ENCODE measurements around the gene FAR2.

FAR2 gene

GRCh38 chr12:29244159-29244765 lies 95.2 kb downstream of the FAR2 start:
- no peak overlapping the region for H3K4ac ChIP-seq (ENCODE audit: low read depth in 1 of 2, low read length in 2 of 2)
- no peak overlapping the region for H2AK5ac ChIP-seq (ENCODE audit: low read length, severe bottlenecking)
- no peak overlapping the region for H2BK15ac ChIP-seq (ENCODE audit: low read depth, poor library complexity, severe bottlenecking)
- H3K18ac ChIP-seq (ENCODE audit: low read depth in 1 of 2, low read length in 2 of 2): no peak overlapping the region
- no peak overlapping the region for H3K4me3 ChIP-seq (ENCODE audit: insufficient read depth in 1 of 2, low read depth in 1 of 2, low read length in 2 of 2)
- no peak overlapping the region for H4K8ac ChIP-seq (ENCODE audit: low read length)
- H3K27ac ChIP-seq (ENCODE audit: low read length, poor library complexity, severe bottlenecking): no peak overlapping the region
- H3K4me2 ChIP-seq (ENCODE audit: low read length, poor library complexity, severe bottlenecking): no peak overlapping the region
- no peak overlapping the region for H2BK120ac ChIP-seq (ENCODE audit: low read depth, low read length)
- DNase-seq: no peak
- H3K27me3 ChIP-seq (ENCODE audit: control insufficient read depth in 1 of 2, insufficient read depth in 1 of 2, low read length in 2 of 2): no peaks in the 10 kb centered on the region
- H3K9ac ChIP-seq (ENCODE audit: low read length): no peak overlapping the region
- no peak overlapping the region for H3K23ac ChIP-seq (ENCODE audit: low read length in 2 of 2)
- no peak overlapping the region for H2BK12ac ChIP-seq (ENCODE audit: low read length in 2 of 2)
- peaks cover 3% of the 10 kb centered on the region for H3K79me1 ChIP-seq (replicated peaks; ENCODE audit: low read length, poor library complexity, severe bottlenecking)
- no peak overlapping the region for H4K91ac ChIP-seq (ENCODE audit: low read length)
- no peaks in the 10 kb centered on the region for H3K9me3 ChIP-seq (ENCODE audit: control insufficient read depth, low read length)
- no peak overlapping the region for H2AFZ ChIP-seq (ENCODE audit: low read depth, low read length)
- 76% methylated on average over 3 of the region's 3 CpGs for WGBS
- no peaks in the 10 kb centered on the region for H3K36me3 ChIP-seq (ENCODE audit: control insufficient read depth in 1 of 2, insufficient read depth in 2 of 2, low read depth in 1 of 2, low read length in 2 of 2)
- peaks cover 4% of the 10 kb centered on the region for H3K4me1 ChIP-seq (ENCODE audit: control insufficient read depth, insufficient read depth, low read depth, low read length)
- no peak overlapping the region for H3K14ac ChIP-seq (ENCODE audit: low read length in 2 of 2)
- no peak overlapping the region for H2BK5ac ChIP-seq (ENCODE audit: low read depth, low read length, poor library complexity, severe bottlenecking)

DNA sequence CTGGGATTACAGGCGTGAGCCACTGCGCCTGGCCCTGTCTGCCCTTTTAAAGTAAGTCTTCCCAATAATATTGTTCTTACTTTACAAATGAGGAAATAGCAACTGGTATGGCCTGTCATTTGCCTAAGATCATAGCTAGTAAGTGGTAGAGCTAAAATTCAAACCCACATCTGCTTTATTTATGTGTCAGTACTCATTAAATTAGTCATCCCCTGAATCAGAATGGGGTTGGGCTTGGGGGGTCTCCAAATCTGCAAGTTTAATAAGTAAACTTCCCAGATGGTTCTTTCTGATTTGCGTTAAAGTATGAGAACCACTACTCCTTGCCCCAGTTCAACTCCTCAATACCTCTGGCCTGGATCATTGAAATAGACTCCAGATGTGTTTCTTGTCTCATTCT lies 96.2 kb downstream of the FAR2 start:
- no peak overlapping the region for H3K23ac ChIP-seq (ENCODE audit: low read length in 2 of 2)
- H3K79me1 ChIP-seq (replicated peaks; ENCODE audit: low read length, poor library complexity, severe bottlenecking): peaks cover 2% of the 10 kb centered on the region
- H3K4me2 ChIP-seq (ENCODE audit: low read length, poor library complexity, severe bottlenecking): no peak overlapping the region
- H4K91ac ChIP-seq (ENCODE audit: low read length): no peak overlapping the region
- no peak overlapping the region for H2BK5ac ChIP-seq (ENCODE audit: low read depth, low read length, poor library complexity, severe bottlenecking)
- no peak overlapping the region for H4K8ac ChIP-seq (ENCODE audit: low read length)
- H3K36me3 ChIP-seq (ENCODE audit: control insufficient read depth in 1 of 2, insufficient read depth in 2 of 2, low read depth in 1 of 2, low read length in 2 of 2): no peaks in the 10 kb centered on the region
- no peak overlapping the region for H2AK5ac ChIP-seq (ENCODE audit: low read length, severe bottlenecking)
- DNase-seq: no peak
- H2BK120ac ChIP-seq (ENCODE audit: low read depth, low read length): no peak overlapping the region
- H3K9ac ChIP-seq (ENCODE audit: low read length): no peak overlapping the region
- H3K27me3 ChIP-seq (ENCODE audit: control insufficient read depth in 1 of 2, insufficient read depth in 1 of 2, low read length in 2 of 2): no peaks in the 10 kb centered on the region
- no peak overlapping the region for H2BK12ac ChIP-seq (ENCODE audit: low read length in 2 of 2)
- no peak overlapping the region for H3K4me3 ChIP-seq (ENCODE audit: insufficient read depth in 1 of 2, low read depth in 1 of 2, low read length in 2 of 2)
- H3K14ac ChIP-seq (ENCODE audit: low read length in 2 of 2): no peak overlapping the region
- no peak overlapping the region for H2AFZ ChIP-seq (ENCODE audit: low read depth, low read length)
- no peak overlapping the region for H2BK15ac ChIP-seq (ENCODE audit: low read depth, poor library complexity, severe bottlenecking)
- peaks cover 4% of the 10 kb centered on the region for H3K4me1 ChIP-seq (ENCODE audit: control insufficient read depth, insufficient read depth, low read depth, low read length)
- no peaks in the 10 kb centered on the region for H3K9me3 ChIP-seq (ENCODE audit: control insufficient read depth, low read length)
- H3K4ac ChIP-seq (ENCODE audit: low read depth in 1 of 2, low read length in 2 of 2): no peak overlapping the region
- no peak overlapping the region for H3K18ac ChIP-seq (ENCODE audit: low read depth in 1 of 2, low read length in 2 of 2)
- WGBS: 97% methylated on average over 1 of the region's 3 CpGs
- no peak overlapping the region for H3K27ac ChIP-seq (ENCODE audit: low read length, poor library complexity, severe bottlenecking)

DNA sequence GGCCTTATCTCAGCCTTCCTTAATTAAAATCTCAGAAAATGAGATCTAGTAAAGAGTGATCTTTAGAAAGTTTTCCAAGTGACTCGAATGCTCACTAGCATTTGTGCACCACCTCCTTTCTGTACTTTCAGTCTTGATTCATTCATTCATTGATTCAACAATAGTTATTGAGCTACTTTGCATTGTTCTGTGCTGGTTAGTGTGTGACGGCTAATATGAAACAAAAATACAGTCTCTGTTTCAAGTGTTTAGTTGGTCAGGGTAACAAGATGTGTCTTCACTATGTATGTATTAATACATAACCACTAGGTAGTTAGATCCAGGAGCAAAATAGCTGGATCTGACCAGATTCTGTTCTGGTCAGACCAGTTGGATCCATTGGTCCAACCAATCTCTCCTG lies 100.9 kb downstream of the FAR2 start:
- Histone ChIP-seq H2BK15ac (ENCODE audit: low read depth, poor library complexity, severe bottlenecking) (no peak overlapping the region), H4K8ac (ENCODE audit: low read length) (no peak overlapping the region)
- 100% methylated on average over 1 of the region's 2 CpGs for WGBS

DNA sequence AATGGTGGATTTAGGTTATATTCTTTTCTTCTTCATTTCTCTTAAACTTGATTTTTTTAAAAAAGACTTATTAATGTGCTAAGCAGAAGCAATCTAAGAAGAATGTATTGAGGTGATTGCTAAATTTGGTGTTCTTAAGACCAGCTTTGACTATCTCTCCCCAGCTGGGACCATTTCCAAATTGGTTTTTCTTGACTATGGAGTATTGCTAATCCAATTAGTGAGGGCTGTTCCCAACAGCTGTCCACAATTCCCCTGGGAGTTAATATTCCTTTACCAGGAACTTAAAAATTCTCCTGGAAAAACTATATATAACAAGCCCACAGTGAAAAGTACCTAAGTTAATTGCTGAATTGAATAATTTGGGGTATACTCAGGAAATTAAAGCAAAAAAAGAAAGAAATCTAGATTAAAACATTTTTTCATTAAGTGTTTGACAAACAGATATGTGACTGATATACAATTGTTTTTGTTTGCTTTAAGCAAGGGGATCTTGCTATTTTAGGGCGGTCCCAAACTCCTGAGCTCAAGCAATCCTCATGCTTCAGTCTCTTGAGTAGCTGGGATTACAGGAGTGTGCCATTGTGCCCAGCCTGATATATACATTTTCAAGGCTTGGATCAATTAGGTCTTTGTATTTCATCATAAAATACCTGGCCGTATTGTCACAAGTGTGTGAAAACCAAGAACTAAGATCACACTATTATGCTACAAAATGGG lies 105.0 kb downstream of the FAR2 start:
- 98% methylated on average over 2 of the region's 2 CpGs for WGBS
- Histone ChIP-seq H3K27ac (ENCODE audit: low read length, poor library complexity, severe bottlenecking) (no peak overlapping the region), H4K8ac (ENCODE audit: low read length) (no peak overlapping the region), H3K18ac (ENCODE audit: low read depth in 1 of 2, low read length in 2 of 2) (no peak overlapping the region), H2BK5ac (ENCODE audit: low read depth, low read length, poor library complexity, severe bottlenecking) (no peak overlapping the region), H2BK12ac (ENCODE audit: low read length in 2 of 2) (no peak overlapping the region), H2BK120ac (ENCODE audit: low read depth, low read length) (no peak overlapping the region), H3K4me2 (ENCODE audit: low read length, poor library complexity, severe bottlenecking) (no peak overlapping the region), H3K23ac (ENCODE audit: low read length in 2 of 2) (no peak overlapping the region), H2AFZ (ENCODE audit: low read depth, low read length) (no peak overlapping the region), H3K14ac (ENCODE audit: low read length in 2 of 2) (no peak overlapping the region), H2AK5ac (ENCODE audit: low read length, severe bottlenecking) (no peak overlapping the region), H3K4me1 (ENCODE audit: control insufficient read depth, insufficient read depth, low read depth, low read length) (no peaks in the 10 kb centered on the region), H3K79me1 (replicated peaks; ENCODE audit: low read length, poor library complexity, severe bottlenecking) (no peaks in the 10 kb centered on the region), H3K9ac (ENCODE audit: low read length) (no peak overlapping the region), H3K9me3 (ENCODE audit: control insufficient read depth, low read length) (no peaks in the 10 kb centered on the region), H2BK15ac (ENCODE audit: low read depth, poor library complexity, severe bottlenecking) (no peak overlapping the region), H3K4me3 (ENCODE audit: insufficient read depth in 1 of 2, low read depth in 1 of 2, low read length in 2 of 2) (no peak overlapping the region), H3K36me3 (ENCODE audit: control insufficient read depth in 1 of 2, insufficient read depth in 2 of 2, low read depth in 1 of 2, low read length in 2 of 2) (no peaks in the 10 kb centered on the region), H3K27me3 (ENCODE audit: control insufficient read depth in 1 of 2, insufficient read depth in 1 of 2, low read length in 2 of 2) (no peaks in the 10 kb centered on the region), H4K91ac (ENCODE audit: low read length) (no peak overlapping the region), H3K4ac (ENCODE audit: low read depth in 1 of 2, low read length in 2 of 2) (no peak overlapping the region)
- no peak for DNase-seq

More for the DNA sequence above, 100.9 kb downstream of the FAR2 start:
- H3K4me3 ChIP-seq (ENCODE audit: insufficient read depth in 1 of 2, low read depth in 1 of 2, low read length in 2 of 2): no peak overlapping the region
- no peak overlapping the region for H4K91ac ChIP-seq (ENCODE audit: low read length)
- no peak overlapping the region for H3K14ac ChIP-seq (ENCODE audit: low read length in 2 of 2)
- H3K4me2 ChIP-seq (ENCODE audit: low read length, poor library complexity, severe bottlenecking): no peak overlapping the region
- no peaks in the 10 kb centered on the region for H3K9me3 ChIP-seq (ENCODE audit: control insufficient read depth, low read length)
- H3K79me1 ChIP-seq (replicated peaks; ENCODE audit: low read length, poor library complexity, severe bottlenecking): no peaks in the 10 kb centered on the region
- no peak overlapping the region for H3K9ac ChIP-seq (ENCODE audit: low read length)
- H2BK120ac ChIP-seq (ENCODE audit: low read depth, low read length): no peak overlapping the region
- H2AK5ac ChIP-seq (ENCODE audit: low read length, severe bottlenecking): no peak overlapping the region
- DNase-seq: no peak
- H3K27ac ChIP-seq (ENCODE audit: low read length, poor library complexity, severe bottlenecking): no peak overlapping the region
- no peak overlapping the region for H3K18ac ChIP-seq (ENCODE audit: low read depth in 1 of 2, low read length in 2 of 2)
- no peaks in the 10 kb centered on the region for H3K27me3 ChIP-seq (ENCODE audit: control insufficient read depth in 1 of 2, insufficient read depth in 1 of 2, low read length in 2 of 2)
- H3K4ac ChIP-seq (ENCODE audit: low read depth in 1 of 2, low read length in 2 of 2): no peak overlapping the region
- no peak overlapping the region for H2BK5ac ChIP-seq (ENCODE audit: low read depth, low read length, poor library complexity, severe bottlenecking)
- H3K23ac ChIP-seq (ENCODE audit: low read length in 2 of 2): no peak overlapping the region
- no peak overlapping the region for H2BK12ac ChIP-seq (ENCODE audit: low read length in 2 of 2)
- H3K36me3 ChIP-seq (ENCODE audit: control insufficient read depth in 1 of 2, insufficient read depth in 2 of 2, low read depth in 1 of 2, low read length in 2 of 2): no peaks in the 10 kb centered on the region
- no peak overlapping the region for H2AFZ ChIP-seq (ENCODE audit: low read depth, low read length)
- no peaks in the 10 kb centered on the region for H3K4me1 ChIP-seq (ENCODE audit: control insufficient read depth, insufficient read depth, low read depth, low read length)

Measured in mesenchymal stem cell (in vitro differentiated cells and primary cell).